Upper lobe of left lung (tissue), 6 donors: ENCODE results near the gene UMAD1. TPM values are rescaled to one million over a fixed set of nuclear protein-coding genes. Genes with fewer than 3 reads are reported as not detected.

Source experiments
- ATAC-seq, 2 donors: fragments of 200-7000 bp; cut with Tn5 transposase; one replicate each; pipeline ENCODE4 v1.9.1; 2022; ENCODE audit warnings: mild to moderate bottlenecking in 2 of 2, moderate library complexity in 2 of 2; ENCODE audit not compliant: low FRiP score in 2 of 2
- DNase-seq, 2 donors: peaks; one replicate each; pipeline ENCODE4 v3.0.0-alpha.2; 2019 to 2020
- H3K27ac ChIP-seq, 4 donors: fragments of 200-600 bp; sonication (generic); one replicate each; pipeline ENCODE4 v1.5.1; 2016 to 2019
- H3K27me3 ChIP-seq, 4 donors: fragments of 200-600 bp; sonication (generic); one replicate each; pipeline ENCODE4 v1.5.1; 2017 to 2019
- H3K36me3 ChIP-seq, 4 donors: fragments of 200-600 bp; sonication (generic); one replicate each; pipeline ENCODE4 v1.5.1; 2016 to 2019
- H3K4me1 ChIP-seq, 4 donors: fragments of 200-600 bp; sonication (generic); one replicate each; pipeline ENCODE4 v1.5.1; 2018 to 2019
- H3K4me3 ChIP-seq, 4 donors: fragments of 200-600 bp; sonication (generic); one replicate each; pipeline ENCODE4 v1.5.1; 2017 to 2019; ENCODE audit warnings: mild to moderate bottlenecking in 2 of 4, moderate library complexity in 1 of 4
- H3K9me3 ChIP-seq, 4 donors: fragments of 200-600 bp; sonication (generic); one replicate each; pipeline ENCODE4 v1.5.1; 2018 to 2019
- EP300 ChIP-seq, 4 donors: sonication (generic); formaldehyde crosslinking; IDR thresholded peaks; one replicate each; pipeline ENCODE4 v1.5.1; 2017; ENCODE audit warnings: antibody characterized with exemption in 4 of 4, control low read depth in 2 of 4
- POLR2A ChIP-seq, 4 donors: fragments of 450-650 bp; IDR thresholded peaks; one replicate each; pipeline ENCODE4 v1.5.1; 2016 to 2017; ENCODE audit warnings: antibody characterized with exemption in 4 of 4, mild to moderate bottlenecking in 2 of 4
- POLR2AphosphoS5 ChIP-seq, 2 donors: sonication (generic); formaldehyde crosslinking; IDR thresholded peaks; one replicate each; pipeline ENCODE4 v1.5.1; 2017; ENCODE audit warnings: antibody characterized with exemption in 2 of 2
- WGBS, 2 donors: methylation state at CpG; one replicate each; pipeline ENCODE4 v1.1.5; 2017 to 2018; 5-methylcytosine and 5-hydroxymethylcytosine counted together
- total RNA-seq, 6 donors: library from RNA; depleted of rRNA in 4 of 6; stranded (reverse); fragments of >200 nt in 4 of 6; gene quantifications; one replicate each; pipeline versions ENCODE4 v1.1.0 to v1.2.1, GENCODE V29; 2016 to 2021
- TF ChIP-seq, protein P1 (sequence below), 6 experiments: fragments of 450-650 bp in 4 of 6; fragments of 200-600 bp in 2 of 6; sonication (generic) in 2 of 6; IDR thresholded peaks; one replicate each; pipeline ENCODE4 v1.5.1; 2016 to 2019; ENCODE audit warnings: antibody characterized with exemption in 6 of 6
- donor health status: DM: no; HTN: no; CAD: no; lungs with moderate emphysema.
- donor health status: DM: no; HTN: yes; CAD: no; lungs with severe emphysema.

The UMAD1 gene
- total RNA-seq, 6 donors from 2014 or later, result 8.4 to 29.7 (median 13.3) TPM

DNA sequence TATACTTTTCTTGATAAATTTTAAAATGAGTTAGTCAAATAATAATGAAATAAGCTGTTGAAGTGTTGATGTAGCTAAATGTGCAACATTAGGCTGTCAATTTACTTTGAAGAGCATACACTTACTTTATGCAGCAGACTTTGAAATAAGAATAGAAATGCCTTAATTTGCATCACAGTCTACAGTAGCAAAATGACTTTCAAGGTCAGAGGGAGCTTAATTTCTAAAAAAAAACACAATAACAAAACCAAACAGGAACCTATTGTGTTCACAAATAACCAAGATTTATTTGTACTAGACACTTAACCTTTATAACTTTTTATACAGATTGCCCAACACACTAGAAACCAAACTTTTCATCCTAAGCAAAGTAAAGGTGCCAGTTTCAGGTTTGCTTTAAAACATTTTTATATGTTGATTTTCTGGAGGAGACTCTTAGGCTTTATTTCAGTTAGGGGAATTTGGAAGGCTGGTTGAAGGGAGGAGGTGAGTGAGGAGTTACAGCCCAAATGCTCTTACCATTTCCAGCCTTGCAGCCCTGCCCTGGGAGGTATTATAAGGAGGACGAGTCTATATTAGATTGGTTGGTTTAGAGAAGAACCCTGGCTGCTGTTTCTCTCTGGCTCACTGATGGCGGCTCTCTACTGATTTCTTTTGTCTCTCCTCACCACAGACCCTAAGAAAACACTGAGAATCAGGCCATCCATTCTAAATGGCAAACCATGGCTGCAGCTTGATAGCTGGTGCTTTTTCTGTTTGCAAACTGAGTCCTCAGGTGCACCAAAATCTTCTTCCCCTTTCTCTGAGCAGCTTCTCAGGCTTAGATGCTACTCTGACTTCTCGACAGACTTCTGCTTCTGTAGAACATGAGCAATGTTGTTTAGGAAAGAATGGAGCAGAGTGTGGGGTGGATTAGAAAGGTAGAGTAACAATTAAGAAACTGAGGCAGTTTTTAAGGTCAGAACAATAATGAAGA, 133.1 kb downstream of the UMAD1 start:
- DNase-seq (no peak), ATAC-seq (no peak)
- 91 to 94% methylated on average over 3 of the region's 3 CpGs for WGBS, 2 donors
- no peak overlapping the region for H3K27ac ChIP-seq
- H3K4me1 ChIP-seq, result peaks cover 0 to 12% (median 5%) of the 10 kb centered on the region in 4 donors
- no peaks in the 10 kb centered on the region for H3K9me3 ChIP-seq
- H3K27me3 ChIP-seq, result no peaks in the 10 kb centered on the region
- TF ChIP-seq POLR2AphosphoS5 (IDR thresholded peaks at IDR 0.05), result no peak
- TF ChIP-seq, protein P1, sequence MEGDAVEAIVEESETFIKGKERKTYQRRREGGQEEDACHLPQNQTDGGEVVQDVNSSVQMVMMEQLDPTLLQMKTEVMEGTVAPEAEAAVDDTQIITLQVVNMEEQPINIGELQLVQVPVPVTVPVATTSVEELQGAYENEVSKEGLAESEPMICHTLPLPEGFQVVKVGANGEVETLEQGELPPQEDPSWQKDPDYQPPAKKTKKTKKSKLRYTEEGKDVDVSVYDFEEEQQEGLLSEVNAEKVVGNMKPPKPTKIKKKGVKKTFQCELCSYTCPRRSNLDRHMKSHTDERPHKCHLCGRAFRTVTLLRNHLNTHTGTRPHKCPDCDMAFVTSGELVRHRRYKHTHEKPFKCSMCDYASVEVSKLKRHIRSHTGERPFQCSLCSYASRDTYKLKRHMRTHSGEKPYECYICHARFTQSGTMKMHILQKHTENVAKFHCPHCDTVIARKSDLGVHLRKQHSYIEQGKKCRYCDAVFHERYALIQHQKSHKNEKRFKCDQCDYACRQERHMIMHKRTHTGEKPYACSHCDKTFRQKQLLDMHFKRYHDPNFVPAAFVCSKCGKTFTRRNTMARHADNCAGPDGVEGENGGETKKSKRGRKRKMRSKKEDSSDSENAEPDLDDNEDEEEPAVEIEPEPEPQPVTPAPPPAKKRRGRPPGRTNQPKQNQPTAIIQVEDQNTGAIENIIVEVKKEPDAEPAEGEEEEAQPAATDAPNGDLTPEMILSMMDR (IDR thresholded peaks at IDR 0.05), result no peak
- TF ChIP-seq POLR2A (IDR thresholded peaks at IDR 0.05), result no peak
- no peak for TF ChIP-seq EP300 (IDR thresholded peaks at IDR 0.05)
- no peaks in the 10 kb centered on the region for H3K36me3 ChIP-seq
- H3K4me3 ChIP-seq, result no peak overlapping the region

DNA sequence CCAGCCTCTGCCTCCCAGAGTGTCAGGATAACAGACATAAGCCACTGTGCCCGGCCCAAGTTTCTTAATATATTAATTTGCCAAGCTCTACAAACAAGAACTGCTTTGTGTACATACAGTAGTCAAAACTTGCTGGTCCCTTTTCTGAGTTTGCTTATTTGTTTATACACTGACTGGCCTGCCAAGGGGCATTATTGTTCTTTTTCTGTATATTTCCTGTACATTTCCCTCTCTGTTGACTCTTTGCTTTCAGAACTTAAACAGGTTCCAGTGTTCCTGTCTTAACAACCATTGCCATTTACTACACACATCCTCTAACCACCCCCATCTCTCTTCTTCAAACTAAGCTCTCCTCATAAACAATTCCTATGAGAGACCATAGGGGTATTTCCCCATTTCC, 139.3 kb downstream of the UMAD1 start:
- H3K4me1 ChIP-seq, result no peaks in the 10 kb centered on the region
- no peak overlapping the region for H3K4me3 ChIP-seq
- no peaks in the 10 kb centered on the region for H3K36me3 ChIP-seq
- 54 to 72% methylated on average over 1 of the region's 1 CpG for WGBS, 2 donors
- no peaks in the 10 kb centered on the region for H3K9me3 ChIP-seq
- DNase-seq (no peak), ATAC-seq (no peak)
- no peak for TF ChIP-seq POLR2AphosphoS5 (IDR thresholded peaks at IDR 0.05)
- no peak for TF ChIP-seq POLR2A (IDR thresholded peaks at IDR 0.05)
- no peak for TF ChIP-seq EP300 (IDR thresholded peaks at IDR 0.05)
- TF ChIP-seq, protein P1 (IDR thresholded peaks at IDR 0.05), result no peak
- no peak overlapping the region for H3K27ac ChIP-seq
- no peaks in the 10 kb centered on the region for H3K27me3 ChIP-seq

DNA sequence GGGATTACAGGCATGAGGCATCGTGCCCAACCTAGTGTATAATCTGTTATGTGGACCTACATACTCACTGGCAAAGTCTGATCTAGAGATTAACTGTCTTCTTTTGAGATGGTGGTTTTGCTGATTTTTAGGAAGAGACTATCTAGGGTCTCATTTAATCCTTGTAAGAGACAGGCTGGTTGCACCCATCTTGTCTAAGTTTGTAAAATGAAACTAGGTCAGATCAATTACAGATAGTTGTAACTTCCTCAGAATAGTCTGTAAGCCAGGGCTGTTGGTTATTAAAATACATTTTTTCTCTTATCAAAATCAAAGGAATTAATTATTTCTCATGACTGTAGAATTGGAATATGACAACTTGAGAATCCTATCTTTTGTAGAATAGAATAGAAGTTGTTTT, 142.4 kb downstream of the UMAD1 start:
- WGBS, 2 donors, result 92% methylated on average over 1 of the region's 1 CpG
- no peak for ATAC-seq
- no peak overlapping the region for H3K4me3 ChIP-seq
- TF ChIP-seq POLR2A (IDR thresholded peaks at IDR 0.05) (no peak), POLR2AphosphoS5 (IDR thresholded peaks at IDR 0.05) (no peak), EP300 (IDR thresholded peaks at IDR 0.05) (no peak)
- TF ChIP-seq, protein P1 (IDR thresholded peaks at IDR 0.05), result no peak
- DNase-seq, result no peak
- H3K27me3 ChIP-seq, result no peaks in the 10 kb centered on the region
- no peaks in the 10 kb centered on the region for H3K4me1 ChIP-seq
- H3K9me3 ChIP-seq, result no peaks in the 10 kb centered on the region
- H3K36me3 ChIP-seq, result no peaks in the 10 kb centered on the region
- no peak overlapping the region for H3K27ac ChIP-seq

DNA sequence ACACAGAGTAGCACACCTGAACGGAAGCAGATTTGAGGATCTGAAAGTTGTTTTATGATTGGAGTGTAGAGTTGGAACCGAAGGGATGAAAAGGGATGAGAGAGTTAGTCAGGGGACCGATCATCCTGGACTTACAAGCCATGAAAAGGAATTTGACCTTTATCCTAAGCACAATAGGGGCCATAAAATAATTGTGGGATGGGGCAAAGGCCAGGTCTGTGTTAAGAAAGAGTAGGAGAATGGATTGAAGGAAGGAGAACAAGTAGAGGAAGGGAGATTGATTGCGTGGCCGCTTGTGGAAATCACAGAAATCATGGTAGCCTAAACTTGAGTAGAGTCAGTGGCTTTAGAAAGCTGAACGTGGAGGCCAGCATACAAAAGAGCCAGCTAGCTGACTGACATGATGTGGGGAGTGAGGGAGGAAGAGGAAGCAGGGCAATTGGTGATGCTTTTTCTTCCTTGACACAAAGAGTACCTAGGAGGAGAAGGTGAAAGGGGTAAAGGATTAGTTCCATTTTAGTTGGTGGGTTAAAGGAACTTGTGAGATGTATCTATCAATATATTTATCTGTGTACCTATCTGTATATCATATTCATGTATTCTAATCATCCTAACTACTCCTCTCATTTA, 144.9 kb downstream of the UMAD1 start:
- ATAC-seq (no peak), DNase-seq (no peak)
- 95% methylated on average over 6 of the region's 6 CpGs for WGBS, 2 donors
- no peak overlapping the region for H3K27ac ChIP-seq
- no peaks in the 10 kb centered on the region for H3K27me3 ChIP-seq
- TF ChIP-seq POLR2A (IDR thresholded peaks at IDR 0.05), result no peak
- H3K4me1 ChIP-seq, result no peaks in the 10 kb centered on the region
- no peaks in the 10 kb centered on the region for H3K9me3 ChIP-seq
- no peaks in the 10 kb centered on the region for H3K36me3 ChIP-seq
- no peak overlapping the region for H3K4me3 ChIP-seq

DNA sequence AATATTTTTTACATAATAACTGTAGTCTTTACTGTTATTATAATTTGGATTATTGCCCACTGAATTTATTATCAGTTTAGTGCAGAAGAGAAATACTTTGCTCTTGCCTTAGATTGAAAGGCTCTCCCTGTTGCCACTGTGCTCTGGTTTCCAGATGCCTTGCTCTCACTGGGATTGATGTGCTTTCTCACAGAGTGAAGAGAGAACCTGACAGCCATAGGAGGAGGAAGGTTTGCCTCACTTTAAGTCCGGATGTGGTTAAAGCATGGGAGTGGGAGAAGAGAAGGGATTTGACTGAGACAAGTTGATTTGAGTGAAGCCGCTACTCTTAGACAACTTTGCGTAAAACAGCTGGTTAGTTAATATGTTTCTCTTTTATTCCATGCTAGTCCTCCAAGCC, 146.0 kb downstream of the UMAD1 start:
- no peaks in the 10 kb centered on the region for H3K4me1 ChIP-seq
- no peaks in the 10 kb centered on the region for H3K27me3 ChIP-seq
- WGBS, 2 donors, result 97 to 99% methylated on average over 3 of the region's 3 CpGs
- H3K4me3 ChIP-seq, result no peak overlapping the region
- ATAC-seq (no peak), DNase-seq (no peak)
- H3K9me3 ChIP-seq, result no peaks in the 10 kb centered on the region
- no peaks in the 10 kb centered on the region for H3K36me3 ChIP-seq
- no peak overlapping the region for H3K27ac ChIP-seq
- TF ChIP-seq, protein P1 (IDR thresholded peaks at IDR 0.05), result no peak
- TF ChIP-seq EP300 (IDR thresholded peaks at IDR 0.05), result no peak
- no peak for TF ChIP-seq POLR2A (IDR thresholded peaks at IDR 0.05)
- no peak for TF ChIP-seq POLR2AphosphoS5 (IDR thresholded peaks at IDR 0.05)
